HFFc6 (cell line): ENCODE results near the gene ZNF280A. TPM values are rescaled to one million over a fixed set of nuclear protein-coding genes. Genes with fewer than 3 reads are reported as not detected.

Source experiments
- DNase-seq: peaks from one replicate; pipeline ENCODE4 v3.0.0-alpha.2; 2018
- H3K27ac Mint-ChIP-seq: 2 replicates; pipeline ENCODE4 v1.8.0; 2020; ENCODE audit warnings: mild to moderate bottlenecking, mixed read lengths
- H3K27me3 Mint-ChIP-seq: 2 replicates; pipeline ENCODE4 v1.8.0; 2021; ENCODE audit warnings: mild to moderate bottlenecking, moderate library complexity, mixed read lengths; ENCODE audit not compliant: insufficient read depth
- H3K36me3 Mint-ChIP-seq: 2 replicates; pipeline ENCODE4 v1.8.0; 2021; ENCODE audit warnings: low read depth, mixed read lengths
- H3K4me1 Mint-ChIP-seq: 2 replicates; pipeline ENCODE4 v1.8.0; 2020; ENCODE audit warnings: low read depth, mixed read lengths
- H3K4me3 Mint-ChIP-seq: 2 replicates; pipeline ENCODE4 v1.8.0; 2020; ENCODE audit warnings: mild to moderate bottlenecking, moderate library complexity, mixed read lengths
- H3K9me3 Mint-ChIP-seq: 2 replicates; pipeline ENCODE4 v1.8.0; 2020; ENCODE audit warnings: mild to moderate bottlenecking, mixed read lengths
- CTCF ChIP-seq: fragments of 200-600 bp; sonication (generic); IDR thresholded peaks from 2 replicates; pipeline ENCODE4 v1.5.0; 2021; ENCODE audit warnings: antibody characterized with exemption, mild to moderate bottlenecking
- total RNA-seq, 6 experiments: library from RNA; stranded (reverse); fragmentation: NEBNext Ultra II Directional; extraction: Animal tissue kit (Norgen Biotek cat#: 25700); gene quantifications; 2 replicates in 1 of 6; 3 replicates in 5 of 6; pipeline ENCODE4 v1.2.3, GENCODE V29; 2021

The ZNF280A gene
- total RNA-seq, 6 experiments from 2014 or later = 0.08 TPM; not detected in 5

- peaks cover 10% of the 10 kb centered on the region; the same call in 1 of the 2 replicates for H3K9me3 Mint-ChIP-seq
- no peaks in the 10 kb centered on the region for H3K4me1 Mint-ChIP-seq
- no peak overlapping the region for H3K4me3 Mint-ChIP-seq
- H3K36me3 Mint-ChIP-seq = no peaks in the 10 kb centered on the region
- peaks cover 12% of the 10 kb centered on the region for H3K27me3 Mint-ChIP-seq
- no peak overlapping the region for H3K27ac Mint-ChIP-seq
- TF ChIP-seq CTCF = no peak
- DNase-seq = no peak
Observed at GRCh38 chr22:22553735-22554586, 33.9 kb upstream of the ZNF280A start.

- Mint-ChIP-seq H3K4me3 (no peak overlapping the region), H3K4me1 (no peaks in the 10 kb centered on the region), H3K9me3 (peaks cover 10% of the 10 kb centered on the region; the same call in 1 of the 2 replicates), H3K36me3 (no peaks in the 10 kb centered on the region), H3K27ac (no peak overlapping the region), H3K27me3 (peaks cover 14% of the 10 kb centered on the region)
- no peak for TF ChIP-seq CTCF
- no peak for DNase-seq
Observed at GRCh38 chr22:22553141-22553540, 33.1 kb upstream of the ZNF280A start.

GRCh38 chr22:22552630-22553029 is 32.6 kb upstream of the ZNF280A start:
- TF ChIP-seq CTCF = no peak
- H3K27ac Mint-ChIP-seq = no peak overlapping the region
- H3K9me3 Mint-ChIP-seq = peaks cover 10% of the 10 kb centered on the region; the same call in 1 of the 2 replicates
- no peaks in the 10 kb centered on the region for H3K36me3 Mint-ChIP-seq
- peaks cover 14% of the 10 kb centered on the region for H3K27me3 Mint-ChIP-seq
- no peak for DNase-seq
- H3K4me3 Mint-ChIP-seq = no peak overlapping the region
- no peaks in the 10 kb centered on the region for H3K4me1 Mint-ChIP-seq

GRCh38 chr22:22550789-22551434 is 30.8 kb upstream of the ZNF280A start:
- H3K27me3 Mint-ChIP-seq = peaks cover 11% of the 10 kb centered on the region
- H3K9me3 Mint-ChIP-seq = no peaks in the 10 kb centered on the region; the same call in 1 of the 2 replicates
- TF ChIP-seq CTCF = no peak
- no peaks in the 10 kb centered on the region for H3K4me1 Mint-ChIP-seq
- no peak for DNase-seq
- H3K36me3 Mint-ChIP-seq = no peaks in the 10 kb centered on the region
- no peak overlapping the region for H3K27ac Mint-ChIP-seq
- H3K4me3 Mint-ChIP-seq = no peak overlapping the region

- Mint-ChIP-seq H3K27ac (no peak overlapping the region), H3K27me3 (peaks cover 11% of the 10 kb centered on the region), H3K4me3 (no peak overlapping the region), H3K4me1 (no peaks in the 10 kb centered on the region), H3K36me3 (no peaks in the 10 kb centered on the region), H3K9me3 (no peaks in the 10 kb centered on the region)
- TF ChIP-seq CTCF = no peak
- DNase-seq = no peak
Observed at GRCh38 chr22:22548910-22549309, 28.8 kb upstream of the ZNF280A start.
